Measurements from ENCODE around the gene KCNA4. TPM values are rescaled to one million over a fixed set of nuclear protein-coding genes. Genes with fewer than 3 reads are reported as not detected.

The KCNA4 gene
- total and polyA plus RNA-seq, 12 donors: 1.2 to 12.8 (median 7.2) TPM

DNA sequence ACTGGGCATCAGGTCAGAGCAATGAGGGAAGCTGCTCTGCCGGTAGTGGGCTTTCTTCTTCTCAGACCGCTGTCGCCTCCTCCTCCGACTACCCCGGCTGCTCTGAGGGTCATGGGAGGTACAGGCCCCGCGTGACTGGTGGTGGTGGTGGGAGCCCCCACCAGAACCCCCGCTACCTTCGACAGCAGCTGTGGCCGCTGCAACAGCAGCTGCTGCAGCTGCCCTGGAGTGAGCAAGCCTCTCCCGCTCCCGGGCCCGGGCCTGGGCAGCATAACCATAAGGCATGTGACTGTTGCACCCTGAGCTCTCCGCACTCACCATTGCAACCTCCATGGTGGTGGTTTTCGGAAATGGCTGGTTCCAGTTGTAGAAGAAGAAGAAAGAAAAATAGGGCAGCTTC lies 4.5 kb downstream of the KCNA4 start:
- intact Hi-C loops (cut with DNase I): loop anchor here in 1 of 10 donors (10.0 kb wide), 1 partner anchor 168 kb away; no protein-coding TSS in a partner anchor
- H3K36me3 ChIP-seq: peaks cover 0 to 12% (median 0%) of the 10 kb centered on the region in 9 donors
- H3K9me3 ChIP-seq: no peaks in the 10 kb centered on the region
- ATAC-seq: no peak
- TF ChIP-seq, protein P1, sequence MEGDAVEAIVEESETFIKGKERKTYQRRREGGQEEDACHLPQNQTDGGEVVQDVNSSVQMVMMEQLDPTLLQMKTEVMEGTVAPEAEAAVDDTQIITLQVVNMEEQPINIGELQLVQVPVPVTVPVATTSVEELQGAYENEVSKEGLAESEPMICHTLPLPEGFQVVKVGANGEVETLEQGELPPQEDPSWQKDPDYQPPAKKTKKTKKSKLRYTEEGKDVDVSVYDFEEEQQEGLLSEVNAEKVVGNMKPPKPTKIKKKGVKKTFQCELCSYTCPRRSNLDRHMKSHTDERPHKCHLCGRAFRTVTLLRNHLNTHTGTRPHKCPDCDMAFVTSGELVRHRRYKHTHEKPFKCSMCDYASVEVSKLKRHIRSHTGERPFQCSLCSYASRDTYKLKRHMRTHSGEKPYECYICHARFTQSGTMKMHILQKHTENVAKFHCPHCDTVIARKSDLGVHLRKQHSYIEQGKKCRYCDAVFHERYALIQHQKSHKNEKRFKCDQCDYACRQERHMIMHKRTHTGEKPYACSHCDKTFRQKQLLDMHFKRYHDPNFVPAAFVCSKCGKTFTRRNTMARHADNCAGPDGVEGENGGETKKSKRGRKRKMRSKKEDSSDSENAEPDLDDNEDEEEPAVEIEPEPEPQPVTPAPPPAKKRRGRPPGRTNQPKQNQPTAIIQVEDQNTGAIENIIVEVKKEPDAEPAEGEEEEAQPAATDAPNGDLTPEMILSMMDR (IDR thresholded peaks at IDR 0.05): no peak
- WGBS, 2 donors: 93% methylated on average over 15 of the region's 15 CpGs
- peaks cover 0 to 34% (median 18%) of the 10 kb centered on the region in 7 donors for H3K27me3 ChIP-seq
- H3K4me3 ChIP-seq: no peak overlapping the region
- H3K27ac ChIP-seq: no peak overlapping the region
- peaks cover 0 to 15% (median 0%) of the 10 kb centered on the region in 9 donors for H3K4me1 ChIP-seq
- no peak for DNase-seq

DNA sequence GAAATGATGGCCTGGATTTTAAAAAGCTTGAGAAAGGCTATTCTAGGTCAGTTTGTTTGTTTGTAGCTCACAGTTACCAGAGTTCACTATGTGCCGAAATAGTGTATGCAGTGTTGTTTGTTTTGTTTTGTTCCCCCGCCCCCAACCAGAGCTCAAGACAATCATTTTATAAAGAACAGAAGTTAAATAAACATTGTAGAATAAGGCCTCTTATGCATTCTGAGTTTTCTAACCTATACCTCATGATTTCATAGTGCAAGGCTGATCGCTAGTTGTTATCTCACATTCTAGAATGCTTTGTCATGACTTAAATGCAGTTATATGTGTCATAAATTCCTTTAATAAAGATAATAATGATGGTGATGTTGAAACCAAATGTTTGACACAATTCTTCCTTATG lies 7.8 kb downstream of the KCNA4 start:
- ATAC-seq: peak in 3 of 8 donors; percentile 39 to 92 (median 42)
- Histone ChIP-seq H3K4me1 (peaks cover 0 to 21% (median 0%) of the 10 kb centered on the region in 9 donors), H3K27me3 (peaks cover 0 to 3% (median 0%) of the 10 kb centered on the region in 7 donors), H3K27ac (peak overlapping the region in 7 of 10 donors; percentile 26 to 69 (median 51)), H3K36me3 (peaks cover 0 to 12% (median 0%) of the 10 kb centered on the region in 9 donors), H3K4me3 (no peak overlapping the region), H3K9me3 (no peaks in the 10 kb centered on the region)
- intact Hi-C loops (cut with DNase I): loop anchor here in 2 of 10 donors (10.0 kb wide), 2 partner anchors 164 to 234 kb away; no protein-coding TSS in a partner anchor
- no peak for DNase-seq
- TF ChIP-seq, protein P1 (IDR thresholded peaks at IDR 0.05): no peak
- 48 to 62% methylated on average over 3 of the region's 3 CpGs for WGBS, 2 donors

DNA sequence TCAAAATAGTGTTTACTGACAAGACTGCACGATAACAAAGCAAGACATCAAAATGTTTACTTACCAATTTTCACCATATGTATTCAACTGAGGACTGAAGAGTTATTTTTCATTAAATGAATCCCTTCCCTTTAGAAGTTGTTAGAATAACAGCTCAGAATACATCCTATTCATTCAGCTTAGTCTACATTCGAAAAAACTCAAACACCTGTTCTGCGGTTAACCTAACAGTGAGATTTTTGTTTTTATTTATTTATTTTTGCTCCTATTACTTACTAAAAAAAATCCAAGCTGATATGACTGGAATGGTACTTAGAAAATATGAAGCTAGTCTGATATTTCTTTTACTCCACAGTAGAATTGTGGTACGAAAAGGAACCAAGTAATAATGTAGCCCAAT lies 10.0 kb downstream of the KCNA4 start:
- Histone ChIP-seq H3K9me3 (no peaks in the 10 kb centered on the region), H3K4me1 (peaks cover 0 to 36% (median 2%) of the 10 kb centered on the region in 9 donors), H3K4me3 (no peak overlapping the region), H3K27me3 (no peaks in the 10 kb centered on the region), H3K36me3 (peaks cover 0 to 8% (median 0%) of the 10 kb centered on the region in 9 donors), H3K27ac (no peak overlapping the region)
- DNase-seq: no peak
- TF ChIP-seq, protein P1 (IDR thresholded peaks at IDR 0.05): no peak
- no peak for ATAC-seq
- intact Hi-C loops (cut with DNase I): loop anchor here in 2 of 10 donors (10.0 kb wide), 2 partner anchors 162 to 232 kb away; no protein-coding TSS in a partner anchor
- 89 to 92% methylated on average over 4 of the region's 4 CpGs for WGBS, 2 donors

DNA sequence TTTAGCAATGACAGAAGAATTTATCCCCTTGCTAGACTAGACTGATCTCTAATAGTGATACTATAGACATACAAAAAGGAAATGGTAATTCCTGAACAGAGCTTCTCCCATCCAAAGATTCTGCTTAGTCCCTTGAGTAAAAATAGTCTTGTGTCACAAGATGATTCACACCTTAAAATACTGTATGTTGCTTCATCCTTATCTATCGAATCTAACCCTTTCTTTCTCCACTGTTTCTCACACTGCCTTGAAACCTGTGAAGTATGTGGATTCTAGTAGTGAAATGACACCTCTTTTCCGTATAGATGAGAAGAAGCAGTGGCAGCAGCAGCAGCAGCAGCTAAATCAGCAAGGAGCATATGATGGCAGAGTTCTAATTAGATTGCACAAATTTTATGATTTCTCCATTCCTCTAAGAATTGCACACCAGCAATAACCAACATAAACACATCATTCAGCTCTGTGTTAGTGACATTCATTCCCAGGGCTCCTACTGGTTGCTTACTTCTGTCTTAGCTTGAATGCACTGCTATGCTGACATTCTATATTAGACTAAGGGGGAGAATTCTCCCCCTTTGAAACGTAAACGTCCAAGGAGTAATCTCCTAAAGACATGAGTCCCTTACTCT lies 14.6 kb downstream of the KCNA4 start:
- WGBS, 2 donors: 23 to 26% methylated on average over 4 of the region's 4 CpGs
- TF ChIP-seq, protein P1 (IDR thresholded peaks at IDR 0.05): no peak
- no peak overlapping the region for H3K4me3 ChIP-seq
- H3K9me3 ChIP-seq: no peaks in the 10 kb centered on the region
- DNase-seq (no peak), ATAC-seq (peak in 2 of 8 donors; percentile 37 to 41)
- intact Hi-C loops (cut with DNase I): loop anchor here in 2 of 10 donors (10.0 kb wide), 2 partner anchors 157 to 227 kb away; no protein-coding TSS in a partner anchor
- no peaks in the 10 kb centered on the region for H3K27me3 ChIP-seq
- H3K27ac ChIP-seq: peak overlapping the region in 4 of 10 donors; percentile 9 to 37 (median 27)
- H3K4me1 ChIP-seq: peaks cover 0 to 38% (median 6%) of the 10 kb centered on the region in 9 donors
- H3K36me3 ChIP-seq: no peaks in the 10 kb centered on the region
